PC-3 (cell line): ENCODE results near the gene CCDC194. TPM values are rescaled to one million over a fixed set of nuclear protein-coding genes. Genes with fewer than 3 reads are reported as not detected.

Experiments used
- ATAC-seq: fragments of 200-7000 bp; cut with Tn5 transposase; 2 replicates; pipeline ENCODE4 v1.9.1; 2020; ENCODE audit warnings: mild to moderate bottlenecking, moderate library complexity
- BruUV-seq: library from RNA; stranded (reverse); fragments of 400-500 nt; replicated peaks from 2 replicates; lab custom pipeline; 2021; lab: Mats Ljungman, UMichigan
- CTCF ChIA-PET: fragments of 300-600 bp; sonication (Branson Sonifier 250); formaldehyde crosslinking; loops from one replicate; lab custom pipeline; 2022; ENCODE audit warnings: antibody characterized with exemption; lab: Charles Lee
- POLR2A ChIA-PET: fragments of 300-600 bp; sonication (Branson Sonifier 250); formaldehyde crosslinking; loops from one replicate; lab custom pipeline; 2022; ENCODE audit warnings: antibody characterized with exemption; ENCODE audit not compliant: unreplicated experiment; lab: Charles Lee
- DNase-seq: peaks from one replicate; pipeline ENCODE4 v3.0.0-alpha.2; 2015
- H2AFZ ChIP-seq: fragments of 300-600 bp; sonication (generic); 2 replicates; pipeline ENCODE4 v1.6.0; 2016; ENCODE audit warnings: antibody characterized with exemption, low read length
- H3F3A ChIP-seq: fragments of 300-600 bp; sonication (generic); one replicate; pipeline ENCODE4 v1.6.0; 2017; ENCODE audit warnings: antibody characterized with exemption, low read length, control low read depth, mild to moderate bottlenecking; ENCODE audit not compliant: unreplicated experiment
- H3K27ac ChIP-seq: fragments of 300-600 bp; sonication (generic); 2 replicates; pipeline ENCODE4 v1.5.1; 2016; ENCODE audit warnings: mild to moderate bottlenecking, low read length
- H3K27me3 ChIP-seq: fragments of 300-600 bp; sonication (generic); 2 replicates; pipeline ENCODE4 v1.6.1; 2016; ENCODE audit warnings: low read length, mixed read lengths
- H3K36me3 ChIP-seq: fragments of 300-600 bp; sonication (generic); 2 replicates; pipeline ENCODE4 v1.6.1; 2016; ENCODE audit warnings: low read depth, mixed run types, low read length, mixed read lengths
- H3K4me1 ChIP-seq: fragments of 300-600 bp; sonication (generic); 2 replicates; pipeline ENCODE4 v1.5.1; 2016; ENCODE audit warnings: low read length; ENCODE audit not compliant: insufficient read depth
- H3K4me2 ChIP-seq: fragments of 300-600 bp; sonication (generic); 2 replicates; pipeline ENCODE4 v1.6.0; 2016; ENCODE audit warnings: low read length
- H3K4me3 ChIP-seq: fragments of 300-600 bp; sonication (generic); 2 replicates; pipeline ENCODE4 v1.5.1; 2016; ENCODE audit warnings: mild to moderate bottlenecking, low read length, mixed read lengths
- H3K79me2 ChIP-seq: fragments of 300-600 bp; sonication (generic); 2 replicates; pipeline ENCODE4 v1.6.1; 2017; ENCODE audit warnings: low read length, mixed read lengths
- H3K9ac ChIP-seq: fragments of 300-600 bp; sonication (generic); 2 replicates; pipeline ENCODE4 v1.6.0; 2016; ENCODE audit warnings: mild to moderate bottlenecking, low read length
- H3K9me2 ChIP-seq: fragments of 300-600 bp; sonication (generic); replicated peaks from 2 replicates; pipeline ENCODE4 v1.6.1; 2016; ENCODE audit warnings: mixed run types, low read length, mixed read lengths
- H3K9me3 ChIP-seq: fragments of 300-600 bp; sonication (generic); 2 replicates; pipeline ENCODE4 v1.6.1; 2016; ENCODE audit warnings: low read length, mixed read lengths
- H4K20me1 ChIP-seq: fragments of 300-600 bp; sonication (generic); 2 replicates; pipeline ENCODE4 v1.6.1; 2016; ENCODE audit warnings: low read length, mixed read lengths
- EZH2 ChIP-seq: fragments of 300-600 bp; sonication (generic); IDR thresholded peaks from one replicate; pipeline ENCODE4 v1.6.1; 2017; ENCODE audit warnings: antibody characterized with exemption, mild to moderate bottlenecking, low read length; ENCODE audit not compliant: unreplicated experiment
- EZH2phosphoT487 ChIP-seq: fragments of 300-600 bp; sonication (generic); IDR thresholded peaks from 2 replicates; pipeline ENCODE4 v1.6.1; 2018; ENCODE audit warnings: mild to moderate bottlenecking, antibody characterized with exemption, low read length, borderline replicate concordance
- intact Hi-C: fragments of 100-400 bp; cut with micrococcal nuclease; formaldehyde crosslinking; loops from 2 replicates; pipeline ENCODE4 v1.9.0; 2023
- total RNA-seq: library from RNA; depleted of rRNA; stranded (reverse); fragments of >200 nt; gene quantifications from 2 replicates; pipeline ENCODE4 v1.2.3, GENCODE V29; 2014
- TF ChIP-seq, protein P1 (sequence below): fragments of 300-600 bp; sonication (generic); conservative IDR thresholded peaks from 2 replicates; pipeline ENCODE4 v1.5.1; 2017; ENCODE audit warnings: antibody characterized with exemption, low read depth, mild to moderate bottlenecking, low read length

Gene CCDC194
- total RNA-seq, 1 experiment from 2014 or later = not detected

DNA sequence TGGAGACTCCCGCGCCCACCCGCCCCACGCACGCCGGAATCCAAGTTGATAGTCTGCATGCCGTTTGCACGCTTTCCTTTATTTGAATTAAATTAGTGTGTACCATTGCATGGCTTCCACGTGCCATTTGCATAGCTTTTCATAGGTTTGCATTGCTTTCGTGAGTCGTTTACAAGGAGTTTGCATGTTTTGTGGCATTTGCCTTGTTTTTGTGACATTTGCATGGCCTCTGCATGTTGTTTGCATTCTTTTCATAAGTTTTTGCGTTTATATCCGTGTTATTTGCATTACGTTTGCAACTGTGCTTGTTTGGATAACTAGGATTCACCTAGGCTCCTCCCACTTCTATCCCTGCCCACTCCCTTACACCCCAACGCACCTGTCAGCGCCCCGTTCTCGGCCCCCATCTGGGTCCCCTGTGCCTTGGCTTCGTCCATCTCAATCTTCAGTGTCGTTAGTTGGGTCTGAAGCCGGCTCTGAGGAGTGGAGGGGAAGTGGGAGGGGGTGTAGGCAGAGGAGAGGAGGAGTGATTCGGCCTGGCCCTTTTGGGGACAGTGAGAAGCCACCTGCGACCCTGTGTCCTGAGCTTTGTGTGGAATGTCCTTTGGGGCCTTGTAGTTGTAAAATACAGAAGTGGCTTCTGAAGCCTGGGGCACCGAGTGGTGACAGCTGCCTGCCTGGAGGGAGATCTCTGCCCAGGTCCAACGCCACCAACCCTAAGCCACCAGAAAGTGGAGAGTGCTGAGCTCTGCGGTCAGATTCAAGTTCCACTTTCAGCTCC is 2.4 kb downstream of the CCDC194 start:
- CTCF ChIA-PET = interaction anchor here (1.2 kb wide), 1 partner anchor 86 kb away, joined by 6 read pairs; the partner anchor contains the start of gene MRPL34
- Histone ChIP-seq H3K4me2 (peak overlapping the region; percentile 95), H3K27me3 (no peaks in the 10 kb centered on the region), H3K9me3 (no peaks in the 10 kb centered on the region), H3K4me3 (peak overlapping the region; percentile 69), H3K9me2 (no peaks in the 10 kb centered on the region), H3K4me1 (peaks cover 11% of the 10 kb centered on the region; the same call in 1 of the 2 replicates), H3K79me2 (no peaks in the 10 kb centered on the region), H3K36me3 (no peaks in the 10 kb centered on the region), H4K20me1 (no peaks in the 10 kb centered on the region), H2AFZ (peak overlapping the region; percentile 90), H3F3A (no peaks in the 10 kb centered on the region), H3K9ac (0 out of 2 replicates have a peak overlapping the region, but pooled peaks have one; percentile 4), H3K27ac (no peak overlapping the region)
- no peak for DNase-seq
- BruUV-seq = TSS peak; percentile 80
- intact Hi-C loops = loop anchor here (1.0 to 5.0 kb wide), 3 partner anchors 28 to 76 kb away; no protein-coding TSS in a partner anchor
- TF ChIP-seq, protein P1, sequence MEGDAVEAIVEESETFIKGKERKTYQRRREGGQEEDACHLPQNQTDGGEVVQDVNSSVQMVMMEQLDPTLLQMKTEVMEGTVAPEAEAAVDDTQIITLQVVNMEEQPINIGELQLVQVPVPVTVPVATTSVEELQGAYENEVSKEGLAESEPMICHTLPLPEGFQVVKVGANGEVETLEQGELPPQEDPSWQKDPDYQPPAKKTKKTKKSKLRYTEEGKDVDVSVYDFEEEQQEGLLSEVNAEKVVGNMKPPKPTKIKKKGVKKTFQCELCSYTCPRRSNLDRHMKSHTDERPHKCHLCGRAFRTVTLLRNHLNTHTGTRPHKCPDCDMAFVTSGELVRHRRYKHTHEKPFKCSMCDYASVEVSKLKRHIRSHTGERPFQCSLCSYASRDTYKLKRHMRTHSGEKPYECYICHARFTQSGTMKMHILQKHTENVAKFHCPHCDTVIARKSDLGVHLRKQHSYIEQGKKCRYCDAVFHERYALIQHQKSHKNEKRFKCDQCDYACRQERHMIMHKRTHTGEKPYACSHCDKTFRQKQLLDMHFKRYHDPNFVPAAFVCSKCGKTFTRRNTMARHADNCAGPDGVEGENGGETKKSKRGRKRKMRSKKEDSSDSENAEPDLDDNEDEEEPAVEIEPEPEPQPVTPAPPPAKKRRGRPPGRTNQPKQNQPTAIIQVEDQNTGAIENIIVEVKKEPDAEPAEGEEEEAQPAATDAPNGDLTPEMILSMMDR = 0 out of 2 replicates have a peak, but pooled peaks have one; percentile 14
- no peak for TF ChIP-seq EZH2
- TF ChIP-seq EZH2phosphoT487 = no peak
- POLR2A ChIA-PET = no interaction called here
- peak; percentile 18 for ATAC-seq

DNA sequence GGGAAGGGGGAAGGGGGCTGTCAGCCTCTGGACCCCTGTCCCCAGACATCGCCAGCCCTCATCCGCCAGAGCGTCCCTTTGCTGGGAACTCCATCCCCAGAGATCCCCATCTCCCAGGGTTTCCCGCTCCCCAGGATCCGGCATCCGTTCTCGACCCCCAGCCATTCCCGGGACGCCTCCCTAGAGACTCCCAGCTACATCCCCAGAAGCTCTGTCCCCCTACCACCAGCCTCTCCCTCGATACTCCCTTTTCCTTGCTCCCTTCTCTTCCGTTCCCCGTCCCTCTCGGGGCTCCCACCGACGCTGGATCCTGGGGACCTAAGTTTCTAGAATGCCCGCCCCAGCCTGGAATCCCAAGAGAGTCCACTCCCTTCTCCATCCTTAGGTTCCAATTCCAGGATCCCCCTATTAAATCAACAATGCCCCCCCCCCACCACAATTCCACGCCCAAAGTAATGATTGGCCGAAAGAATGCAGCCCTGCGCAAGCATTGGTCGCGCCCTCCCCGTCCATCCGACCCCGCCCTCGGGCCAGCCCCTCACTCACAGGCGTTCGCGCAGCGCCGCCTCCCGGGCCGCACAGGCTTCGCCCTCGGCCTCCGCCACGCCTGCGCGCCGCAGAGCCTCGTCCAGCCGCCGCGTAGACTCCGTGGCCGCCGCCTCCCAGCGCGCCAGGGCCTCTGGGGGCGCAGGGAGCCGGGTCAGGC is 3.2 kb downstream of the CCDC194 start:
- CTCF ChIA-PET = interaction anchor here (0.6 to 1.2 kb wide), 2 partner anchors 21 to 85 kb away, joined by 6 to 16 read pairs; partner anchors contain the start of gene MRPL34
- peak overlapping the region; percentile 70 for H3K4me3 ChIP-seq
- H3K9ac ChIP-seq = no peak overlapping the region
- DNase-seq (peak; percentile 97), ATAC-seq (peak; percentile 99)
- H3K36me3 ChIP-seq = no peaks in the 10 kb centered on the region
- H3K9me2 ChIP-seq = no peaks in the 10 kb centered on the region
- H3F3A ChIP-seq = no peaks in the 10 kb centered on the region
- H3K79me2 ChIP-seq = no peaks in the 10 kb centered on the region
- peaks cover 11% of the 10 kb centered on the region; the same call in 1 of the 2 replicates for H3K4me1 ChIP-seq
- H3K27me3 ChIP-seq = no peaks in the 10 kb centered on the region
- TF ChIP-seq EZH2 = no peak
- no peak for TF ChIP-seq EZH2phosphoT487
- TF ChIP-seq, protein P1 = peak; percentile 67
- H3K4me2 ChIP-seq = peak overlapping the region; percentile 95
- BruUV-seq = TSS peak; percentile 22
- H3K9me3 ChIP-seq = no peaks in the 10 kb centered on the region
- H2AFZ ChIP-seq = peak overlapping the region; percentile 92
- no peak overlapping the region for H3K27ac ChIP-seq
- intact Hi-C loops = loop anchor here (1.0 to 5.0 kb wide), 3 partner anchors 28 to 76 kb away; no protein-coding TSS in a partner anchor
- POLR2A ChIA-PET = no interaction called here
- no peaks in the 10 kb centered on the region for H4K20me1 ChIP-seq
